ENCODE measurements around the gene KIAA0232.

The KIAA0232 gene

DNA sequence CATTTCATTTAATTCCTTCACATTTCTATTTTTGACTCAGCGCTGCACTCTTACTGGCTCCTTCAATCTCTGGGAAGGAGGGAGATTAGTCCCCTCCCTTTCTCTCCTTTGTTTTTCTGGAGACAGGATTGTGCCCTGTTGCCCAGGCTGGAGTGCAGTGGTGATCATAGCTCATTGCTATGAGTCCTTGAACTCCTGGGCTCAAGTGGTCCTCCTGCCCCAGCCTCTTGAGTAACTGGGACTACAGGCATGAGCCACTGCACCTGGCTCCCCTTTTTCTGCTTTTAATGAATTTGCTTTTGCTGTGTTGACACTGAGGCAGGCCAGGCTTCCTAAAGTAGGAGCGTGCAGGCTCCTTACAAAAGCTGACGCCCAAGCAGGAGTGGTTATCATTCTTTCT, 137.6 kb downstream of the KIAA0232 start:
- DNase-seq, result no peak

DNA sequence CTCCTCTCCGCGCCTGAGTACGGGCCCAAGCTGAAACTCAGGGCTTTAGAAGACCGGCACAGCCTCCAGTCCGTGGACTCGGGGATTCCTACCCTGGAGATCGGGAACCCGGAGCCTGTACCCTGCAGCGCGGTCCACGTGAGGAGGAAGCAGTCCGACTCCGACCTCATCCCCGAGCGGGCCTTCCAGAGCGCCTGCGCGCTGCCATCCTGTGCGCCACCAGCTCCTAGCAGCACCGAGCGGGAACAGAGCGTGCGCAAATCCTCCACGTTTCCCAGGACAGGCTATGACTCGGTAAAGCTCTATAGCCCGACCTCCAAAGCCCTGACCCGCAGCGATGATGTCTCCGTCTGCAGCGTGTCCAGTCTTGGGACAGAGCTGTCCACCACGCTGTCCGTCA, 141.0 kb downstream of the KIAA0232 start:
- no peak for DNase-seq

DNA sequence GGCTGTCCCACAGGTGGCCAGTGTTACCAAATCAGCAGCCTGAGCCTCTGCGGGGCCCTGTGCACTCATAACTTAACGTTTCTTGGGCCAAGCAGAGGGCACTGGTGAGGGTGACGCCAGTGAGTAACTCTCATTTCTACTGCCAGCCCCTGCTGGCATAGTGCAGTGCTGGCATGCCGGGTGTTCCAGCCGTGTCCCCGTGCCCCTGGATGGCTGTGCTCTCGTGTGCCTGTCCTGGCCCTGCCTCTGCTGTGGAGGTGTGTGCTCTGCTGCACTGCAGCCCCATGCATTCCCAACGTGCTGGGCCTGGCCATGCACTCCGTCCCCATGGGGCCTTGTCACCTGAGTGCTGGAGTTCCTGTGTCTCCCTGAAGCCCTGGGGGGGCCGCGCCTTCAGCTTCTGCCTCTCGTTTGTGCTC, 141.8 kb downstream of the KIAA0232 start:
- DNase-seq, result no peak

DNA sequence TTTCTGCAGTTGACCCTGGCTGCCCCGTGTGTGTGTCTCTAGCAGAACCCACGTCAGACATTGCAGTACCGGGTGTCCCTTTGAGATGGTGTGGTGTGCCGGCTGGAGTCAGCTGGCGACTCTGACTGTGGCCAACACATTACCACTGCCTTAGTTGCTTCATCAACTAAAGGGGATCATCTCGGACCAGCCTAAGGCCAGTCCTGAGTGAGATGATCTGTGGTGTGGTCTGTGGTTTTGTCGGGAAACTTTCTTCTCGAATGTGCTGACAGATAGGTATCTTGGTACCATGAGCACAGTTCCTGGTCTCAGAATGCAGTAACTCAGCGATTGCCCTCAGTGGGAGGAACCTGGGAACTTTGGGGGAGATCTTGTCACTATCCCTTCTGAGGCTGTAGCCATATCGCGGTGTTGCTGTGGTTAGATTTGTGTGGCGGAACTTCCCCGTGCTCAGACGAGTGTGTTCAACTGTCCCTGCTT, 142.9 kb downstream of the KIAA0232 start:
- DNase-seq, result peak; percentile 34

DNA sequence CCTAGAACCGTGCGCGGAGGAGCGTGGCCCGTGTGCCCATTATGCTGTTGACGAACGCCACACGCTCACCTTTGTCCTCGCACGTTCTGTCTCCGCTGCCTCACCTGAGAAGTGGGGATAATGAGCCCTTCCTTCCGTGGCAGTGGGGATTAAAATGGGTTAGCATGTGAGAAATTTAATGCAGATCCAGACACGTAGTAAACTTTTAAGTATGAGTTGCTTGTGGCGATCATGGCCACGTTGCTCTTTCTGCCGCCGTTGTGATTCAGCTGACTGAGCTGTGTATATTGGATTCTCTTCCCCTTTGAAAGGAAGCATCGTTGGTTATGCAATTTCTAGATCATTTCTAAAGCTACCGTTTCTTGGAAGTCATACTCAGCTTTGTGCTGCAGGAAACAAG, 143.6 kb downstream of the KIAA0232 start:
- no peak for DNase-seq

DNA sequence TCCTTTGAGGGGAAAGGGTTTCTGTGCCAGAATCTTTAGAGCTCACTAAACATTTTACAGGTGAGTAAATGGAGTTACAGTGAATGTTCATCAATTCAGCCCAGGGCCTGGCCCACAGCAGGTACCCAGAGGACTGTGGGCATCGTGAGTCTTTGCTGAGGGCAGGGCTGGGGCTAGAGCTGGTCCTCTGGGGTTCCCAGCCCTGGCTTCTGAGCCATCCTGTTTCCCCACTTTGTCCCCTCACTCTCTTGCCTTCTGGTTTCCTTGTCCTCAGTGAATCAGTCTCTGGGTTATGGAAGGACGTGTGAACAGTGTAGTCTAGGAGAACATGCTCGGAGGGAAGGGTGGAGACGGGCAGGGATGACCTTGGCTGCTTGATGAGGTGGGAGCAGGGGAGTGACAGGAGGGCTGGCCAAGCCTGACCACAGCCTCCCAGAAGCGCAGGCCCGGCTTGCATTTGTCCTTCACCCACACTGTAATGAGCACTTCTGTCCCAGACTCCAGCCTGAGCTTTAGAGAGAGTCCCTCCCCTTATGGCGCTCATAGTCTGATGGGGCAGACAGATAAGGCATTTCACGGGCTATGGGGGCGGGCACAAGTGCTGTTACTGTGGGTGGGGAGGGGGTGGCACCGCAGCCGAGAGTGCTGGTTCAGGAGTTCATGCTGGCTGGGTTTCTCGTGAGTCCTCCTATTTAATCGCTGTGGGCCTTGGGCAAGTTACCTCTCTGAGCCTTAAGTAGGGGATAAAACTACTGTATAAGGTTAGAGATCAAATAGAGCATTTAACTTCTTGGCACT, 144.4 kb downstream of the KIAA0232 start:
- peak; percentile 72 for DNase-seq

DNA sequence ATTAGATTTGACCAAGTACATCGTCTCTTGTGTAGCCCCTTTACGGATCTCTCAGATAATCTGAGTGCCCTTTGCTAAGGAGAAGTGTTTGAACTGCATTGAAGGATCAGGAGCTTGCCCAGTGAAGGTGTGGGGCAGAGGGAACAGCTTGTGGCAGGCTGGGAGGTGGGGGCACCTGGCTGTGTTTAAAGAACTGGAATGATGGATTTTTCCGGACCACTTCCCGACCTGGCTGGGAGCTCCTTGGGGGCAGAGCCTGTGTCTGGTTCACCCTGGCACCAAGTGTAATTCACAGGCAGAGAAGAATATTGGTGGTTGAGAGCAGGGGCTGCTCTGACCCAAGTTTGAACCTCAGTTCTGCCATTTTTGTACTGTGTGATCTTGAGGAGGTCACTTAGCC, 145.6 kb downstream of the KIAA0232 start:
- DNase-seq, result no peak

DNA sequence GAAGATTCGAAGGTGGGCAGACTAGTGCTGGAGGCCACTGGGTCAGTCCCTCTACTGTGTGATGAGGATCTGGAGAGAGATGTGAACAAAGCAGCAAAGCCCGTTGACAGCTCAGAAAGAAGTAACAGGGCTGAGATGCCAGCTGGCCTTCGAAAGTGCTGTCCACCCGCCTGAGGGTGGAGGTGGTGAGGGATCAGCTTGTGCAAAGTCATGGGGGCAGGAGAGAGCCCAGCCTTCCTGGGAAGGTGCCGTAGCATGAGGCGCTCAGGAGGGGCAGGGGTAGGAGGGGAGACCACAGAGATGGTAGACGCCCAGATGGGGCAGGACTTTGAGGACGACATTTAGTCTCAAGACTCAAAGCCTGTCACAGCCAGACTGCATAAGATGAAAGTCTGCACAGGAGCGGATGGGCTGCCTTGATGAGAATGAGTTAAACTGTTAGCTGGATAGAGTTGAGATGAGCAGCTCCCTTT, 146.8 kb downstream of the KIAA0232 start:
- no peak for DNase-seq

DNA sequence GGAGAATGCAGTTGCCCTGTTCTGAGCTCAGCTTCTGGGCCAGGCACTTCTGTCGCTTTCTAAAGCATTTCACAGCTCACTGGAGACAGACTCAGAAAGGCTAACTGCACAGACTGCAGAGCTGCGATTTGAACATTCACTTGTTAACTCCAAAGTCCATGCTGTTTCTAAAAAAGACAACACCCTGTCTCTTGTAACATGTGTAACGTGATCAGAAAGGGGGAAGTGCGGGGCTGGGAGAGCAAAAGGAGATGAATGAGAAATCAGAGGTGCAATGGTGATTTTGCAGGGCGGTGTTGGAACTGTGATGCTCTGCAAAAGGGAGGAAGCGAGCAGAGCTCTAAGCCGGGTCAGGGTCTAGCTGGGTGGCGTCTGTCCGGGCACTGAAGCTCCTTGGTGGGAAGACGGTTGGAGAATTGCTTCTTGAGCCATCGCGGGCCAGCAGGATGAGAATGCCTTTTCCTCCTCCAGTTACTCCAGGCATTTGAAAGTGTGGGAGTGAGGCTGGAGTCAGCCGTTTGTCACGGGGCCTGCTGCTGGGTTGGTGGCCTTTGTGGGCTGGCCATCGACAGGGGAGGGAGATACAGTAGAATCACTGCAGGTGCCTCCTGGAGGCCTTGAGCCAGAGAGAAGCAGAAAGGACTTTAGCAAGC, 147.4 kb downstream of the KIAA0232 start:
- no peak for DNase-seq

DNA sequence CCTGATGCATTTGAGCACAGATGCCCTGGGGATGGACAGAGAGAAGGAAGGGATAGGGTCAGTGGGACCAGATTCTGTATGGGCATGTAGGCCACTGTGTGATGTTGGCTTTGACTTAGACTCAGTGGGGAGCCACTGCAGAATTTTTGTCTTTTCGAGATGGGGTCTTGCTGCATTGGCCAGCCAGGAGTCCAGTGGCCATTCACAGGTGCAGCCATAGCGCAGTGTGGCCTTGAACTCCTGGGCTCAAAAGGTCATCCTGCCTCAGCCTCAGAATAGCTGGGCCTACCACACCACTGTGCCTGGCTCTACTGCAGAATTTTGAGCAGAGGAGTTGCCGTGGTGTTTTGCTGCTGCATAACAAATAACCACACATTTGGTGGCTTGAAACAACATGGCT, 149.9 kb downstream of the KIAA0232 start:
- no peak for DNase-seq

DNA sequence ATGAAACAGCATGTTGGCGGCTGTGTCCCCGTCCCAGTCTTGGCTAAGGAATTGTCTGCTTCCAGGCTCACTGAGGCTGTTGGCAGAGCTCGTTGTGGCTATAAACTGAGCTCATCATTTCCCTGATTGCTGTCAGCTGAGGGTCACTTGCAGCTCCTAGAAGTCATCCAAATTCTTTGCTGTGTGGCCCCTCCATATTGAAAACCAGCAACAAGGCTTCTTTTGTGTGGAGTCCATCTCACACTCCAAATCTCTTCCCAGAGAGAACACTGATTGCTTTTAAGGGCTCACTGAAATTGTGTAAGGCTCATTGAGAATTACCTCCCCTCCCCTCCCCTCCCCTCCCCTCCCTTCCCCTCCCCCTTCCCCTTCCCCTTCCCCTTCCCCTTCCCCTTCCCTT, 150.4 kb downstream of the KIAA0232 start:
- no peak for DNase-seq
